AG09309 (cell line): ENCODE data around the gene GLP1R.

Experiments
- DNase-seq: peaks from one replicate; pipeline ENCODE4 v3.0.0-alpha.2; 2010; ENCODE audit warnings: low read depth
- H3K4me3 ChIP-seq: 2 replicates; pipeline ENCODE4 v1.5.1; 2011; ENCODE audit warnings: mild to moderate bottlenecking, low read depth, low read length, moderate library complexity; ENCODE audit not compliant: control insufficient read depth
- TF ChIP-seq, protein P1 (sequence below): IDR thresholded peaks from 2 replicates; pipeline ENCODE4 v1.5.1; 2011; ENCODE audit warnings: mild to moderate bottlenecking, low read depth, low read length, inconsistent platforms; ENCODE audit not compliant: insufficient read depth, control insufficient read depth; ENCODE audit errors: missing control alignments

The GLP1R gene

DNA sequence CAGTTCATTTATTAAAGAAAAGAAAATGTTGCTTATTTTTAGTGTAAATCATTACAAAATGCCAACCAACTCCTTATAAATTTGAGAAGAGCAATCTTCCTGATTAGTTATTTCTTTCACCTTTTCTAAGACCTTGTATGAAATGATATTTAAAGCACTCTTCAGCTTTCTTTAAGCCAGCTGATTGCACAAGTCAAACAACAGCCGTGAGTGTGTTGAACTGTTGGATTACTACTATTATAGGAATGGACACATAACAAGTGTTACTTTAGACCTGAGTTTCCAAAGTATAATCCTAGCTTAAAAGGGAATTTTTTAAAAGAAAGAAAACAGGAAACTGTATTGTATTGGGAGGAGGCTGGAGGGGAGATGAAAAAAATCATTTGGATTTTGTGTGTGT, 26.8 kb upstream of the GLP1R start:
- TF ChIP-seq, protein P1, sequence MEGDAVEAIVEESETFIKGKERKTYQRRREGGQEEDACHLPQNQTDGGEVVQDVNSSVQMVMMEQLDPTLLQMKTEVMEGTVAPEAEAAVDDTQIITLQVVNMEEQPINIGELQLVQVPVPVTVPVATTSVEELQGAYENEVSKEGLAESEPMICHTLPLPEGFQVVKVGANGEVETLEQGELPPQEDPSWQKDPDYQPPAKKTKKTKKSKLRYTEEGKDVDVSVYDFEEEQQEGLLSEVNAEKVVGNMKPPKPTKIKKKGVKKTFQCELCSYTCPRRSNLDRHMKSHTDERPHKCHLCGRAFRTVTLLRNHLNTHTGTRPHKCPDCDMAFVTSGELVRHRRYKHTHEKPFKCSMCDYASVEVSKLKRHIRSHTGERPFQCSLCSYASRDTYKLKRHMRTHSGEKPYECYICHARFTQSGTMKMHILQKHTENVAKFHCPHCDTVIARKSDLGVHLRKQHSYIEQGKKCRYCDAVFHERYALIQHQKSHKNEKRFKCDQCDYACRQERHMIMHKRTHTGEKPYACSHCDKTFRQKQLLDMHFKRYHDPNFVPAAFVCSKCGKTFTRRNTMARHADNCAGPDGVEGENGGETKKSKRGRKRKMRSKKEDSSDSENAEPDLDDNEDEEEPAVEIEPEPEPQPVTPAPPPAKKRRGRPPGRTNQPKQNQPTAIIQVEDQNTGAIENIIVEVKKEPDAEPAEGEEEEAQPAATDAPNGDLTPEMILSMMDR, result no peak
- DNase-seq, result no peak

DNA sequence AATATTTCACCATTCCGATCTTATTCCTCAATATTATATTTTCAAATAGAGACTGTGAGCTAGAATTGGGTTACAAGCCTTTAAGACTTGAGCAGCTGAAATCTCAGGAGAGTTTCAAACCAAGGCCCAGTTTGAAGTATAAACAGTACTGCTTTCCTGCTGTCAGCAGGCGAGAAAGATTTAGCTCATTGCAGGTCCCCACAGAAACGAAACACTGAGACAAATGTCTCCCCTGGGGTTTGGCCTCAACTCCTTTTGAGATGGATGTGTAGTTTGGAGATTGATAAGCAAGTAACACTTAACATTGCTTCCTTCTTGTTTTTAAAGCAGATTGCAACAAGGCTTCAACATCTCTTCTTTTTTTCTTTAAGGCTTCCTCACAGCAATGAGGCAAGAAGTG, 22.4 kb upstream of the GLP1R start:
- no peak for DNase-seq
- TF ChIP-seq, protein P1, result no peak
- no peak overlapping the region for H3K4me3 ChIP-seq

More for the DNA sequence above, 26.8 kb upstream of the GLP1R start:
- H3K4me3 ChIP-seq, result no peak overlapping the region

DNA sequence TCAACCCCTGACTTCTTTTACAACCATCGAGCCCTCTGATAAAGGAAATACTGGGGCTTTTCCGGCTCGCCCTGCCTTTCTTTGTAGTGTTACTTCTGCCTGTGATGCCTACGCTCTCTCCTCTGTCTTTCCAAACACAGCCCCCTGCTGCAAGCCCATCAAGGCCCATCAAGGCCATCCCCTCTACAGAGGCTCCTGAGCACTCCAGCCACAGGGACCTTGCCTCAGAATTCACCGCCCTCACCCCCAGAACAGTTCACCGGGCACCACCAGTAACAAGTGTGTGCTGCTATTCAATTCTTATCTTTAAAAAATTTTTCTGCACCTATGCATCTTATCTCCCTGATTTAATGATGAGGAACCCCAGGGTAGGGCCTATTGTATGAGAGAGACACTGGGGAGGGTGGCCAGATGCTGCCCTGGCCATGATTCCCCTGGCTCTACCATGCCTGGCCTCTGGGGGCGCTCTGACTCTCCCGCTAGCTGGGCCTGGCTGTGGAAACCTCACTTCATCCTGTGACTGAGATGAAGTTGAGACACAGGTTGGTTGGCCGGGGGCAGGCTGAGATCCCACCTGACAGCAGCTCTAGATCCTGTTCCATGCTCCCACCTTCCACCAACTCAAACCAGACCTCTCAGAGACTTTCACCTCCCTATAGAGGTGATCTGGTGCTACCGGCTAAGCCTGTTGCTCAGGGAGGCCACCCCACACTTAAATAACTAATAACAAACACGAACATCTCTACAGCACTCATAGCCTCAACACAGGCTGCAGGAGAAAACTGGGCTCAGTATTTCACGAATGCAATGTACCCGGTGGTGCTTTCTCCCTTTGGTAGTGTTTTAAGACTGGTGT, 19.2 kb upstream of the GLP1R start:
- H3K4me3 ChIP-seq, result no peak overlapping the region
- no peak for DNase-seq
- TF ChIP-seq, protein P1, result peak; percentile 81

DNA sequence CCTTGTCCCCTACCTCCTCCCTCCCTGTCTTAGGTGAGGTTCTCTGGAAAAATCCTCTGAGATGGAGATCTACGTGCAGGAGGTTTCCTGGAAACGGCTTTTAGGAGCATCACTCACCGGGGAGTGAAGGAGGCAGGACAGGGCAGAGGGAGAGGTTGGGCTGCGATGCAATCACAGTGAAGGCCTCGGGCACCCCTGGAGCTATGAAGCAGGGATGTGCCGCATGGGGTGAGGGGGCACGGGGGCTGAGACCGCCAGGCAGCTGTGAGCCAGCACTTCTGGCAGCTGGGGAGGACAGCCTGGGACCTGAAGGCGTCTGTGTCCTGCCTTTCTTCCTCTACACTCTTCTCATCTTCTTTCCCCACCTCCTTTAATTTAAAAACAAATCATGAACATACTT, 12.9 kb upstream of the GLP1R start:
- no peak overlapping the region for H3K4me3 ChIP-seq
- no peak for DNase-seq
- TF ChIP-seq, protein P1, result no peak

DNA sequence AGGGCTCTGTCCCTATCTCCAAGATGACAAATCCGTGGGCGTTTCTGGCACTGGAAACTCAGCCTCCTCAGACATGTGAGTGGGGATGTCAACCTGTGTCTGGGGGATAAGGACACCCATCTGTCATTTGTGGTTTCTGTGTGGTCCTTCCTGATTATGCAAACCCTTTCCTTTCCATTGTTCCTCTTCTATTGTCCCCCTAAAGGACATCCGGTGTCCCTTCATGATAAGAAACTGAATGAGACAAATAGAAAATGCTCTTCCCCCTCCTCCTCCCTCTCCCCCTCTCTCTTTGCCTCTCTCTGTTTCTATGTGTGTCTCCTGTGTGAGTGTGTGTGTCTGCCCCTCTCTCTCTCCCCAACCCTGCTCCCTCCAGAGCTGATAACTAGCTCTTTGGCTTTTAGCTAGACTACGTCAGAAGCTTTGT, 11.5 kb upstream of the GLP1R start:
- TF ChIP-seq, protein P1, result no peak
- H3K4me3 ChIP-seq, result no peak overlapping the region
- no peak for DNase-seq

DNA sequence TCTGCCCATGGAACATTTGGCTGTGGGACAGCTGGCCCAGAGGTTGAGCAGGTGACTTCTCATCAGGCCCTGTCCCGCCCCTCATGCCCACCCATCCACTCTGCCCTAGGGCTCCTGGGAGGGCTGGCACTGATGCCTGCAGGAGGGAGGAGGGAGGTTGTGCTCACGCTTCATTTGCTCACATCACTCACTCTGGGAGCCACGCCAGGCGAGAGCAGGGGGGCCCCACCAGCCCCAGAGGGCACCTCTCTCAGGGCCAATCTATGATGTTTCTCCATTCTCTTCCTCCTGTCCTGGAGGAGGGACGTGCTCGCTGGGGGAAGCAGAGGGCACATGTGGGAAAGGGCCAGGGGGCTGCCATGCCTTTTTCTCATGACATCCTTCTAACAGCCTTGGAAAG, 10.9 kb upstream of the GLP1R start:
- DNase-seq, result no peak
- no peak overlapping the region for H3K4me3 ChIP-seq
- TF ChIP-seq, protein P1, result no peak

DNA sequence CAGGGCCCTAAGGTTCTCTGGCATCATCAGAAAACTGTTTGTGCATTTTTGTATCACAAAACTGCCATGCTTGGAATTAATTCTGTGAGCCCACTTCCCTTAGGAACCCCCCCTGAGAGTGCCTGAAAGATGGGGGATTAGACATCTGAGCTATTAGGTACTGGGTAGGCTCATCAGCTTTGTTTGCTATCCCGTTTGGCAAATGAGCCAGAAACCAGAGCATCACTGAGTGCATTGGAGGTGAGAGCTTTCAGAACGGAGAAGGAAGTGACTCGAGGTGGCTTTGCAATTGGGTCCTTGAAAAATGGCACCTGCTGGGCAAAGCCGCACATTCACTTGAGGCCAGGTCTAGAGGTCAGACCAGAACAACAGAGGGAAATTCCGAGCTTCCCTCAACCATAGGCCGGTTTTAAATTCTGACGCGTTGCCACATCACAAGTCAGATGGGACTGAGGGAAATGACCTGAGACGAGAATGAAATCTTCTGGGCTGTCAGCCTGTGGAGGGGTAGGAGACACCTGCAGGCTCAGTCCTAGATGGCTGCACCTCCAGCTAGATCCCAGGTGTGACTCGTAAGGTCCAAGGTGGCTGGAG, 8.4 kb upstream of the GLP1R start:
- DNase-seq, result no peak
- TF ChIP-seq, protein P1, result no peak
- H3K4me3 ChIP-seq, result no peak overlapping the region
